SK-N-SH treated with all-trans-retinoic acid at 6 μM for 48 hours (cell line): ENCODE data around the gene CACNB4.

Source experiments
- ARNTL ChIP-seq: fragments of 450-650 bp; formaldehyde crosslinking; IDR thresholded peaks from 2 replicates; pipeline ENCODE4 v1.5.0; 2020; ENCODE audit warnings: low read depth, mild to moderate bottlenecking, moderate library complexity, borderline replicate concordance
- ESRRG ChIP-seq: fragments of 250-450 bp; sonication (Bioruptor Pico); IDR thresholded peaks from 2 replicates; pipeline ENCODE4 v1.6.1; 2021; ENCODE audit warnings: mild to moderate bottlenecking
- GLIS3 ChIP-seq: fragments of 250-450 bp; sonication (Bioruptor Pico); IDR thresholded peaks from 2 replicates; pipeline ENCODE4 v1.5.0; 2020; ENCODE audit warnings: mild to moderate bottlenecking, moderate library complexity
- ISL1 ChIP-seq: fragments of 250-450 bp; sonication (Bioruptor Pico); IDR thresholded peaks from 2 replicates; pipeline ENCODE4 v2.1.2; 2022; ENCODE audit warnings: mild to moderate bottlenecking, moderate library complexity
- OSR1 ChIP-seq: fragments of 250-450 bp; sonication (Bioruptor Pico); IDR thresholded peaks from 2 replicates; pipeline ENCODE4 v1.8.0; 2022; ENCODE audit warnings: moderate library complexity, mild to moderate bottlenecking, inconsistent platforms
- PPARA ChIP-seq: fragments of 250-450 bp; sonication (Bioruptor Pico); IDR thresholded peaks from 2 replicates; pipeline ENCODE4 v1.5.0; 2020; ENCODE audit warnings: mild to moderate bottlenecking, borderline replicate concordance
- RARB ChIP-seq: fragments of 250-450 bp; sonication (Bioruptor Pico); IDR thresholded peaks from 2 replicates; pipeline ENCODE4 v1.8.0; 2021; ENCODE audit warnings: mild to moderate bottlenecking, moderate library complexity
- ZFP3 ChIP-seq: fragments of 250-450 bp; sonication (Bioruptor Pico); IDR thresholded peaks from 2 replicates; pipeline ENCODE4 v1.5.0; 2020; ENCODE audit warnings: mild to moderate bottlenecking, moderate library complexity
- ZFP30 ChIP-seq: fragments of 450-650 bp; formaldehyde crosslinking; IDR thresholded peaks from 2 replicates; pipeline ENCODE4 v1.5.0; 2022; ENCODE audit warnings: mild to moderate bottlenecking, moderate library complexity
- ZNF565 ChIP-seq: fragments of 450-650 bp; formaldehyde crosslinking; conservative IDR thresholded peaks from 2 replicates; pipeline ENCODE4 v1.5.0; 2020; ENCODE audit warnings: low read depth, mild to moderate bottlenecking, moderate library complexity
- TF ChIP-seq, protein P1 (sequence below): fragments of 250-450 bp; sonication (Bioruptor Pico); IDR thresholded peaks from 2 replicates; pipeline ENCODE4 v1.5.0; 2020; ENCODE audit warnings: mild to moderate bottlenecking, moderate library complexity
- TF ChIP-seq, protein P2 (sequence below): fragments of 250-450 bp; sonication (Bioruptor Pico); IDR thresholded peaks from 2 replicates; pipeline ENCODE4 v1.8.0; 2020; ENCODE audit warnings: mild to moderate bottlenecking, moderate library complexity, borderline replicate concordance
- TF ChIP-seq, protein P3 (sequence below): fragments of 250-450 bp; sonication (Bioruptor Pico); IDR thresholded peaks from 2 replicates; pipeline ENCODE4 v1.5.1; 2020; ENCODE audit warnings: low read depth, mild to moderate bottlenecking, moderate library complexity

GRCh38 chr2:151904807-151905206, 194.0 kb downstream of the CACNB4 start:
- no peak for TF ChIP-seq PPARA
- no peak for TF ChIP-seq RARB
- TF ChIP-seq, protein P1, sequence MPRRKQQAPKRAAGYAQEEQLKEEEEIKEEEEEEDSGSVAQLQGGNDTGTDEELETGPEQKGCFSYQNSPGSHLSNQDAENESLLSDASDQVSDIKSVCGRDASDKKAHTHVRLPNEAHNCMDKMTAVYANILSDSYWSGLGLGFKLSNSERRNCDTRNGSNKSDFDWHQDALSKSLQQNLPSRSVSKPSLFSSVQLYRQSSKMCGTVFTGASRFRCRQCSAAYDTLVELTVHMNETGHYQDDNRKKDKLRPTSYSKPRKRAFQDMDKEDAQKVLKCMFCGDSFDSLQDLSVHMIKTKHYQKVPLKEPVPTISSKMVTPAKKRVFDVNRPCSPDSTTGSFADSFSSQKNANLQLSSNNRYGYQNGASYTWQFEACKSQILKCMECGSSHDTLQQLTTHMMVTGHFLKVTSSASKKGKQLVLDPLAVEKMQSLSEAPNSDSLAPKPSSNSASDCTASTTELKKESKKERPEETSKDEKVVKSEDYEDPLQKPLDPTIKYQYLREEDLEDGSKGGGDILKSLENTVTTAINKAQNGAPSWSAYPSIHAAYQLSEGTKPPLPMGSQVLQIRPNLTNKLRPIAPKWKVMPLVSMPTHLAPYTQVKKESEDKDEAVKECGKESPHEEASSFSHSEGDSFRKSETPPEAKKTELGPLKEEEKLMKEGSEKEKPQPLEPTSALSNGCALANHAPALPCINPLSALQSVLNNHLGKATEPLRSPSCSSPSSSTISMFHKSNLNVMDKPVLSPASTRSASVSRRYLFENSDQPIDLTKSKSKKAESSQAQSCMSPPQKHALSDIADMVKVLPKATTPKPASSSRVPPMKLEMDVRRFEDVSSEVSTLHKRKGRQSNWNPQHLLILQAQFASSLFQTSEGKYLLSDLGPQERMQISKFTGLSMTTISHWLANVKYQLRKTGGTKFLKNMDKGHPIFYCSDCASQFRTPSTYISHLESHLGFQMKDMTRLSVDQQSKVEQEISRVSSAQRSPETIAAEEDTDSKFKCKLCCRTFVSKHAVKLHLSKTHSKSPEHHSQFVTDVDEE = no peak
- no peak for TF ChIP-seq ARNTL (CRISPR knock-in tag)
- TF ChIP-seq GLIS3 (CRISPR knock-in tag) = no peak
- TF ChIP-seq, protein P2, sequence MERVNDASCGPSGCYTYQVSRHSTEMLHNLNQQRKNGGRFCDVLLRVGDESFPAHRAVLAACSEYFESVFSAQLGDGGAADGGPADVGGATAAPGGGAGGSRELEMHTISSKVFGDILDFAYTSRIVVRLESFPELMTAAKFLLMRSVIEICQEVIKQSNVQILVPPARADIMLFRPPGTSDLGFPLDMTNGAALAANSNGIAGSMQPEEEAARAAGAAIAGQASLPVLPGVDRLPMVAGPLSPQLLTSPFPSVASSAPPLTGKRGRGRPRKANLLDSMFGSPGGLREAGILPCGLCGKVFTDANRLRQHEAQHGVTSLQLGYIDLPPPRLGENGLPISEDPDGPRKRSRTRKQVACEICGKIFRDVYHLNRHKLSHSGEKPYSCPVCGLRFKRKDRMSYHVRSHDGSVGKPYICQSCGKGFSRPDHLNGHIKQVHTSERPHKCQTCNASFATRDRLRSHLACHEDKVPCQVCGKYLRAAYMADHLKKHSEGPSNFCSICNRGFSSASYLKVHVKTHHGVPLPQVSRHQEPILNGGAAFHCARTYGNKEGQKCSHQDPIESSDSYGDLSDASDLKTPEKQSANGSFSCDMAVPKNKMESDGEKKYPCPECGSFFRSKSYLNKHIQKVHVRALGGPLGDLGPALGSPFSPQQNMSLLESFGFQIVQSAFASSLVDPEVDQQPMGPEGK = no peak
- no peak for TF ChIP-seq ISL1 (CRISPR knock-in tag)
- no peak for TF ChIP-seq ZFP3
- TF ChIP-seq ZFP30 (CRISPR knock-in tag) = no peak
- no peak for TF ChIP-seq ESRRG (CRISPR knock-in tag)
- no peak for TF ChIP-seq ZNF565 (CRISPR knock-in tag)
- TF ChIP-seq, protein P3, sequence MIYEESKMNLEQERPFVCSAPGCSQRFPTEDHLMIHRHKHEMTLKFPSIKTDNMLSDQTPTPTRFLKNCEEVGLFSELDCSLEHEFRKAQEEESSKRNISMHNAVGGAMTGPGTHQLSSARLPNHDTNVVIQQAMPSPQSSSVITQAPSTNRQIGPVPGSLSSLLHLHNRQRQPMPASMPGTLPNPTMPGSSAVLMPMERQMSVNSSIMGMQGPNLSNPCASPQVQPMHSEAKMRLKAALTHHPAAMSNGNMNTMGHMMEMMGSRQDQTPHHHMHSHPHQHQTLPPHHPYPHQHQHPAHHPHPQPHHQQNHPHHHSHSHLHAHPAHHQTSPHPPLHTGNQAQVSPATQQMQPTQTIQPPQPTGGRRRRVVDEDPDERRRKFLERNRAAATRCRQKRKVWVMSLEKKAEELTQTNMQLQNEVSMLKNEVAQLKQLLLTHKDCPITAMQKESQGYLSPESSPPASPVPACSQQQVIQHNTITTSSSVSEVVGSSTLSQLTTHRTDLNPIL (CRISPR knock-in tag) = no peak
- TF ChIP-seq OSR1 (CRISPR knock-in tag) = no peak
